Occipital lobe (tissue), 2 donors: Measurements from ENCODE around the gene SMAD1. TPM values are rescaled to one million over a fixed set of nuclear protein-coding genes. Genes with fewer than 3 reads are reported as not detected.
"Not testable (repeated sequence)": the region's sequence is repeated elsewhere in the genome, so short reads cannot be mapped to it uniquely, and the experiment has no call there.

Source experiments
- DNase-seq: peaks from one replicate; lab custom pipeline; 2025; lab: John Stamatoyannopoulos, UW
- total RNA-seq: library from RNA; depleted of rRNA; stranded (reverse); fragments of >200 nt; gene quantifications from one replicate; pipeline ENCODE4 v1.2.3, GENCODE V29; 2014

SMAD1 gene
- total RNA-seq, 1 donor from 2014 or later = 18.4 TPM

DNA sequence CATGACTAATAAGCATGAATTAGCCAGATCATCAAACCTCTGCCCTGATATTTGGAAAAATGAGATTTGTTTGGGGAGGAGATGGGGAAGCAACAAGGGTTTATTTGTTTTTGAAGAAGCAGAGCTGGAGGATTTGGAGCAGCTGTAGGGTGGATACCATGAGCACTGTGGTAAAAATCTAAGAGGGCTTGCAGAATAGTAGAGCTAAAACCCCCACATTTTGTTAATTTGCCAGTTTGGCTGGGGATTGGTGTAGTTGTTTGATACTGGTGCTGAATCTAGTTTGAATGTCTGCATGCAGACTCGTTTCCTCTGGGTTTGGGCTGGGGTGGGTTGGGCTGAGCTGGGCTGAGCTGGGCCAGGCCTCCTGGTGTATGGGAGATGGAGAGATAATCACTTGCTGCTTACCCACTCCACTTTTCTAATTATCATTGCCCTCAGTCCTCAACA is 43.7 kb downstream of the SMAD1 start:
- no peak for DNase-seq

DNA sequence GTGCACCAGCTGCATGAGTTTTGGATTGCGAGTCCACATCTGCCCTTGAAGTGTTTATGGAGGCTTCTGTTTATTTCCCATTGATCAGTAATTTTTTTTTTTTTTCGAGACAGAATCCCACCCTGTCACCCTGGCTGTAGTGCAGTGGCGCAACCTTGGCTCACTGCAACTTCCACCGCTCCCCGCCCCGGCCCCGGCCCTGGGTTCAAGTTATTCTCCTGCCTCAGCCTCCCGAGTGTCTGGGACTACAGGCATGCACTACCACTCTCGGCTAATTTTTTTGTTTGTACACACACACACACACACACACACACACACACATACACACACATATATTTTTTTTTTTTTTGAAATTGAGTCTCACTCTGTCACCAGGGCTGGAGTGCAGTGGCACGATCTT is 46.1 kb downstream of the SMAD1 start:
- DNase-seq = no peak

DNA sequence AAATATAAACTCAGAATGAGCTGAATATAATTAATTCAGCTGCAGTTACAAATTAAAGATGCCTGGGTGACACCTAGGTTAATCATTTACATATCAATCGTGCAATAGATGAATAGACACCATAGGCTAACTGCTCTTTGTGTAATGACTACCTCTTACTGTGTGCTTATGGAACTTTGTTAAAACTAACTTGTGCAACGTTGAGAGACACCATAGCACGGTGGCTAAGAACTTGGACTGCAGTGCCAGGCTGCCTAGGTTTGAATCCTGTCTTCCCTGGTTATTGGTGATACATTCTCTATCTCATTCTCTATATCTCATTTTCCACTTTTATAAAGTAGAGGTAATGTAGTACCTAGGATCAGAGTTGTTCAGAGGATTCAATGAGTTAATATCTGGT is 46.9 kb downstream of the SMAD1 start:
- no peak for DNase-seq

DNA sequence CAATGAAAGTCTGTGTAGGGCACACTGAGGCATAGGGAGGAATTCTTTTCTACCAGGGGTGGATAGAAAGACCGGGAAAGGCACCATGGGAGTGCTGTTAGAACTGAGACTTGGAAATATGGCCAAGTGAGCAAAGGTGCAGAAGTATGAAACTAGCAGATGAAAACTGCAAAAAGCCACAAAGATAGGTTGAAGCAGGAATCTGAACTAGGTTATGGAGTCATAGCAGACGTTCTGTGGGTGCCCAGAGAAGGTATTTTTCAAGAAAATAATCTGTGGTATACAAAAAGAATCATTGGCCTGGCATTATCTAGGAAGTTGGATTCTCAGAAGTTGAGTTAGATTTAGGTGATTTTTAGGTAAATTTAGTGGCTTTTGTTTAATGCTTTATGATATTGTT is 48.5 kb downstream of the SMAD1 start:
- DNase-seq = no peak

DNA sequence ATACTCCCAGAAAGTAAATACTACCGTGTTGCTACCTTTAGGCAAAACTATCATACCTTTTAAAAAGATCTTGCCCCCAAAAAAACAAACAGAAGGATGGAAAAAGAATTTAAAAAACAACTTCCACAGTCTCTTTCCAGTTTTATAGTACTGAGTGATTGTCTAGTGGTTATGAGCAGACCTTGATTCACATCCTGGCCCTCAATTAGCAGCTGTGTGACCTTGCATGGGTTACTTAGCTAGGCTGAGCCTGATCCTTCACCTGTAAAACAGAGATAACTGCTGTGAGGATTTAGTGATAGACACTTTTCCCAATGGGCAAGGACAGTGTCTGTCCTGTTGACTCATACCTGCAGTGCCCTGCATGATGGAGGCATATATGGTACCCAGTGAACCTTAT is 49.0 kb downstream of the SMAD1 start:
- no peak for DNase-seq

DNA sequence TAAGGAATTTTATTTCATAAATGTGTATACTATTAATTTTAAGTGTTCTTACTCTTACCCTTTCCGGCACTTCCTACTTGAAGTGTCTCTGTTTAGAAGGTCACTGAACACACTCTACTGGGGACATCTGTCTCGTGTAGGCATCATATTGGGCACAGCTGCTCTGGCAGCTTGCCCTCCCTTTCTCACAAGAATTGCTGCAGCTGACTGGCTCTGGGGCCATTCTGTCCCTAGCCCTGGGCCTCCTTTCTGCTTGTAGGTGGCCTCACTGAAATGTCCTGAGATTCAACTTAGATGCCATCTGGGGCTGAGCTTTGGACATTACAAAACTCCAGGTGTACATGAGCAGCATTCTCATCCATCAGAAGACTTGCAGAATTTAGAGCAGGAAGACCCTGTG is 49.6 kb downstream of the SMAD1 start:
- DNase-seq = peak; percentile 6

DNA sequence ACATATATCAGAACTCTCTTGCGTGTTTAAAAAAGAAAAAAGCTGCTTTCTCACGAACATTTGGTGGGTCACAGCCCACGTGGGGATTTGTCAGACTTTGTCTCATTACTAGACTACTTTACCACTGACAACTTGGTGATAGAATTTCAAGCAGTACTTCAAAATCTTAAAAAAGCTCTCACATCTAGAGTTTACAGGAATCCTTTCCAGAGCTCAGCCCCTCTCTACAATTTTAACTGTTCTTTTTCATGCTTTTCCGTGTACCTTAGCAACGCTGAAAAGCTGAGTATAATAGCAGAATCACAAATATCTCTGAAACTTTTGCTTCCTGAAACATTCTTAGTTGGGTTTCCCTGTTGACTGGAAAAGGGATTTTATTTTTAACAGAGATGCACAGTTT is 50.2 kb downstream of the SMAD1 start:
- DNase-seq = no peak

DNA sequence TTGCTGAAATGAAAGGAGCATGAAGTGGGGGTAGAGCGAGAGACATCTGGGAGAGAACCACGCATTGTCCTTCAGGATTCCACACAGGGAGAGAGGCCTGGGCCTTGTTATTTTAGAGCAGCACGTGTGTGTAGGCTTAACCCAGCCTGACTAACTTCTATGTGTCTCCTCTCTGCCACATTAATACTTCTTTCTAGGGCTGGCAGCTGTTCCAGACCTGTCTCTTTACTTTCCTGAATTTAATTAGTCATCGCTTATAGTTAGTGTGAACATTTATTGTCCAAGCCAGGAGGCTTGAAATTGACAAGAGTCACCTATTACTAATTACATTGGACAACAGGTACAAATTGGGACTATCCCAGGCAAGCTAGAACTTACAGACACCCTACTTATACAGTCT is 51.3 kb downstream of the SMAD1 start:
- DNase-seq = no peak

DNA sequence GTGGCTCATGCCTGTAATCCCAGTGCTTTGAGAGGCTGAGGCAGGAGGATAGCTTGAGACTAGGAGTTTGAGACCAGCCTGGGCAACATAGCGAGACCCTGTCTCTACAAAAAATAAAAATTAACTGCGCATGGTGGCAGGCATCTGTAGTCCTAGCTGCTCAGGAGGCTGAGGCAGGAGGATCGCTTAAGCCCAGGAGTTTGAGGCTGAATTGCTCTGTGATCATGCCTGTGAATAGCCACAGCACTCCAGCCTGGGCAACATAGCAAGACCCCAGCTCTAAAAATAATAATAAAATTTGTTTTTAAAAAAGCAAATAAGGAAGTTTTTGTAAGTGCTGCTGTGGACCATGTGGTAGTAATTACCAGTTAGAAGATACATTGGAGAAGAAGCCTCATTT is 51.8 kb downstream of the SMAD1 start:
- not testable (repeated sequence) for DNase-seq

DNA sequence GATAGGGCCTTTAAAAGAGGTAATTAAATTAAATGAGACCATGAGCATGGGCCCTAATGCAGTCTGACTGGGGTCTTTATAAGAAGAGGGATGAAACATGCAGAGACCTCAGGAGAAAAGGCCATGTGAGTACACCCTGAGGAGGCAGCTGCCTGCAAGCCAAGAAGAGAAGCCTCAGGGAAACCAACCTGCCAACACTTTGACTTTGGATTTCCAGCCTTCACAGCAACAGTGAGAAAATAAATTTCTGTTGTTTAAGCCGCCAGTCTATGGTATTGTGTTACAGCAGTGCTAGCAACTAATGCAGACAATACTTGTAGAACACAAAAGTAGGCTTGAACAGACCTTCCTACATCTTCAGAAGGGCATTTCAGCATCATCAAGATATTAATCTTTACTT is 52.3 kb downstream of the SMAD1 start:
- DNase-seq = no peak

DNA sequence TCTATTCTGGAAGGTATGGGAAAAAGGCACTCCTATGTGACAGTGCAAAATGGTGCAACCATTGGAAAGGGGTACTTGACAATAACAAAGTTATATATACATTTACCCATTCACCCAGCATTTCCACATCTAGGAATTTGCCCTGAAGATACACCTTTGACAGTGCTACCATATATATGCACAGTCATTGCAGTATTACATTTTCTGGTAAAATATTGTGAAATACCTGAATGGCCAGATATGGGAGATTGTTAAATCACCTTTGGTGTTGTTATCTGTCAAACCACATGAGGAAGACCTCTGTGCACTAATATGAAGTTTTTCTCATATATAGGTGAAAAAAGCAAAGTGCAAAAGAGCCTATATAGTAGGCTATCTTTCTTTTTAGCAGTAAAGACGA is 53.5 kb downstream of the SMAD1 start:
- DNase-seq = no peak

DNA sequence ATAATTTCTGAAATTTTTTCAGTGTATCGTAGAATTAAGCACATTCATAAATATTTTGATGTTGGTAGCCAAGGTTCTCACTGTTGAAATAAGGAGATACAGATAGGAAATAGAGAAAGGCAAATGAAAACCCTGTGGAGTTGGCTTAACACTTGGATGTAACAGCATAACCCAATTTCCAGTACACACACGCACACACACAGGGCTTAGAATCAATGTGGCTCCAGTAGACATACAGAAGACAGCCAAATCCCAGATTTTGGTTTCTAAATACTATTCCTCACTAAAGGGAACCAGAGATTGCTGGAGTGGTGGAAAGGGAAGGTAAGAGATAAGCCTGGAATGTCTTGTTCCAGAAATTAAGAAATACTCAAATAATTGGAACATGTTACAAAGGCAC is 54.4 kb downstream of the SMAD1 start:
- DNase-seq = no peak

DNA sequence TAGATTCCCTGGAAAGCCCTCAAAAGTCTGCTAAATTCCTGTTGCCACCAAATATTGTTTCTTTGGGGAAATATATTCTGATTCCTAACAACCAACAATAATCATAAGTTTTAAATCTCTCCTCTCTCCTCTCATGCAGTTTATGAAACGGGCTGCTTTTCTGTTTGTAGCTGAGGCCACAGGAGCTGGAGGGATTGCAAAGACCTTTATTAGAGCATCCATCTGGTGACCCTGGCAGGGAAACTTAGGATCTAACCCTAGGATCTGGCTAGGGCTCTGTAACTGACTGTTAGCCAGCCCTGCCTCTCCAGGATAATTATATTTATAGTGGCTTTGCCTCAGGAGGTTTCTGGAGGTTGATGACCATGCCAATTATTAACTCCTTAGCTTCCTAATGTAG is 56.9 kb downstream of the SMAD1 start:
- no peak for DNase-seq

DNA sequence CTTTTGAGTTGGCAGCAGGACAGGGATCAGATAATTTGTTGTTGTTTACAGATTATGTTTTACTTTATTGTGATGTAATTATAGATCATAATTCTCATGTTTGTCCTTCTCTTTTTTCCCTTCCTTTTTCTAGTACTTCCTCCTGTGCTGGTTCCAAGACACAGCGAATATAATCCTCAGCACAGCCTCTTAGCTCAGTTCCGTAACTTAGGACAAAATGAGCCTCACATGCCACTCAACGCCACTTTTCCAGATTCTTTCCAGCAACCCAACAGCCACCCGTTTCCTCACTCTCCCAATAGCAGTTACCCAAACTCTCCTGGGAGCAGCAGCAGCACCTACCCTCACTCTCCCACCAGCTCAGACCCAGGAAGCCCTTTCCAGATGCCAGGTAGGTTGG is 58.0 kb downstream of the SMAD1 start:
- no peak for DNase-seq

DNA sequence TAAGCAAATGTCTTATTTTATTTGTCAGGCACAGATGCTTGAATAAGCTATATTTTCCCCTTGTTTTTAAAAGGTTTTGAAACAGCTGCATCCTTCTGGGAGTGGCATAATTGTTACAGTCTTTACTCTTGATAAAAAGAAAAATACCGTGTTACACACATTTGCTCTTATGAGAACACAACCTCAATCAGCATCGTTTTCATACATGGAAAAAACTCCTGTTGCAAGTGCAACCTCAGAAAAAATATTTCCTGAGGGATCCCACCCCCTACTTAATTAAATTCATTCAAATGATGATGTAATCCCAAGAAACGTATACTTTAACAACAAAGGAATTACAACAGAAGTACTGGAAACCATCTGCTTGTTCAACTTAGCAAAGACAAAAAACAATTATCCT is 58.6 kb downstream of the SMAD1 start:
- no peak for DNase-seq

DNA sequence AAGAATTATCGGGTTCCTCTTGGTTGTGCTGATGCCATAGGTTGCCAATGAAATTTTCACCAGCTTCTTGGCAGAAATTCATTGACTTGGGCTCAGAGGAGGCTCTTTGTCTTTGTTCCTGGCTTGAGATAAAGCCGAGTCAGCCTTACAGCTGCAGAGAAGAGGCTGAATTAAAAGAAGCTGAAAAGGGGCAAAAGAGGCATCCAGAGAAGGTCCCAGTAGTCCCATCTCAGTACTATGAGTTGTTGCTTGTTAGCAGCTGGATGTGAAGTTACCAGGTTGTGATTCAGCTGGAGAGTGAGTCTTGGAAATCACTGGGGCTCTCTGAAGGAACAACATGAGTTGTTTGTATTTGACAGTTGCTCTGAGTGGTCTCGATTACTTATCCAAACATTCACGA is 59.7 kb downstream of the SMAD1 start:
- DNase-seq = peak; percentile 9

DNA sequence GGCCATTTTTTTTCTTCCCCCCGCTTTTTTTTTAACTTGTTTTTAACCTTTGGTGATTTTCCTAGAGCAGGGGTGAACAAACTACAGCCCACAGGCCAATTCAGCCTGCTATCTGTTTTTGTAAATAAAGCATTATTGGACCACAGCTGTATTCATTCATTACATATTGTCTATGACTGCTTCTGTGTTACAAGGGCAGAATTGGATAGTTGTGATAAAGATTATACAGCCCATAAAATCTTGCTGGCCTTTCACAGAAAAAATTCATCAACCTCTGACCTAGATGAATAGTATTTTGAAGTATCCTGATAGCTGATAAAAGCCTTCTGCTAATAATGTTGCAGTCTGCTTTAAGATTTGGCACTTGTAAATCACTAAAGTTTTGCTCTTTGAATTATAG is 63.4 kb downstream of the SMAD1 start:
- DNase-seq = no peak

DNA sequence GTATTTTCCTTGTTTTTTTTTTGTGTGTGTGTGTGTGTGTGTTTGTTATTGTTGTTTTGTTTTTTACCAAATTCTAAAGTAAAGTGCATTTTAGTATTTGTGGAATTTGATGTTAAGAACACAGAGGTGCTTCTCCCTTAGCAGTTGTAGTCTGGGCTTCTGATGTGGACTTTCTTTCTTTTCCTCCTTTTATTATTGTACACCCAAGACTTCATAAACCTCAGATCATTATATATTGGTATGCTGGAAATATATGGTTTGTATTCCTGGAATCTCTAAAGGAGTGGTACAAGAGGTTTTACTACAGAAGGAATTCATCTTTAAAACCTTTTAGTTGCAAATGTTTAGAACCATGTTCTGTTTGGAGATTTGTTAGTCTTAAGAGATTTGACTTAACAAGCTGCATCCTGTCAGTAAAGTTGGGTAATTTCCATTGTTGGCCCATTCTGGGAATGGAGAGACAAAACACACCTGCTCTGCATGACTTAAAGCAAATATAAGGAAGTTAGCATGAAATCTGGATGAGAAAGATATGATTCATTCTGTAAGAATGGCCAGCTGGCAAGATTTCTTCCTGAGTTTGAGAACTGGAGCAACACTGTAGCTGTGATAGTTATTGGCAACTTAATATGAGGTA is 64.0 kb downstream of the SMAD1 start:
- DNase-seq = no peak

DNA sequence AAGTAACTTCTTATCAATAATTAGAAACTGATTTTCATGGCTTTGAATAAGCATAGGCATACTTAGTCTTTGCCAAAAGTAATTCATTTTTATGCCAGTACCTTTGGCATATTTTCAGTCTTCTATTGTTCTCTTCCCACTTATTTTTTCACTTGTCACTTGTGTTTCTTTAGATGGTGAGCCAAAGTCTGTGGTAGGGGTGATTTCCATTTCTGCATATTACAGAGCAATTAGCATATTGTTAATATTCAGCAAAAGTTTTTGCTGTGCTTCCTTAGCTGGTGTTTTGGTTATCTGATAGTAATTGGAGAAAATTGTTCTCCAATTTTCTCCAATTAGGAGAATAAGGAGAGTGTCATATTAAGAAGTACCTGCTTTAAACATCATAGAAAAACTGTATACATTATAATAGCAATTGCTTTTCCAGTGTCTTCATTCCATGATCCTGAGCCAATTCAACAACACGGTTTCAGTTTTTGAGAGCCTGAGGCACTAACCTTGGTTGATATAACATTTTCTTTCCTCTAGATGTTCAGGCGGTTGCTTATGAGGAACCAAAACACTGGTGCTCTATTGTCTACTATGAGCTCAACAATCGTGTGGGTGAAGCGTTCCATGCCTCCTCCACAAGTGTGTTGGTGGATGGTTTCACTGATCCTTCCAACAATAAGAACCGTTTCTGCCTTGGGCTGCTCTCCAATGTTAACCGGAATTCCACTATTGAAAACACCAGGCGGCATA is 64.7 kb downstream of the SMAD1 start:
- no peak for DNase-seq

DNA sequence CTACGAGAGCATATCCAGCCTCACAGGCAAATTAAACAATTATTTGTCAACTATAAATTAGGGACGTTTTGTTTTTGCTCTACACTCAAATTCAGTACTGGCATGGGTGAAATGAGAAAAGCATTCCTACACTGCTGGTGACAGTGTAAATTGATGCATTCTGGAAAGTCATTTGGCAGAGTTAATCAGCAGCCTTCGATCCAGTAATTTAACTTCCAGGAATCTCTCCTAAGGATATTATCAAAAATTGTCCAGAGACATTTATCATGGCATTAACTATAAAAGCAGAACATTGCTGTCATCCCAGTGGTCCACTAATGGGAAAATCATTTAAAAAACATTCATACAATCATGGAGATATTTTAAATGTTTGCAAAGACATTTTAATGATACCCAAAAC is 70.0 kb downstream of the SMAD1 start:
- no peak for DNase-seq

DNA sequence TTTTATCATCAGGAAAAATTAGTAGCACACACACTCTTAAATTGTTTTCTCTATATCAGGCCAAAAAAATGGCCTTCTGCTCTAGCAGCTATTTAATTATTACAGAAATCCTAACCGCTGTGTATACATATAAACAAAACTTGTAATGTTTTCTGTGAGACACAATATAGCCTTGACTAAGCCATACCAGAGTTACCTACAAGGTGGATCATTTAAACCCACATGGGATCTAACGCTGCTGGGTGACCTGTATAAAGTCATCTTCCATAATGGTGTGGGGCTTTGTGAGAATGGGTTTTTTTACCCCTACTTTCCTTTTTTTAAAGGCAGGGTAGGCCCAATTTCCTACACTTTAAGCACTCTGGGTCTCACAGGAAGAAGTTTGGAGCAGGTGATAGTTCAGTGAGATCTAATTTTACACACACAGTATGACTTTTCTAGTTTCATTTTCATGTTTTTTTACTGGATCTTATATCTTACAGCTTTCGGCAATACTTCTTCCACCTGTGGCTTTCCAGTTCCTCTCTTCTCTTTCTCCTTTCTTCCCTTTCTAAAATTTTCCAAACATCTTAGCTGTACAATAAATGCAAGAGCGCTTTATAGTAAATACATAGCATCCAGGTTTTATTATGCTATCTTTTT is 70.6 kb downstream of the SMAD1 start:
- no peak for DNase-seq

DNA sequence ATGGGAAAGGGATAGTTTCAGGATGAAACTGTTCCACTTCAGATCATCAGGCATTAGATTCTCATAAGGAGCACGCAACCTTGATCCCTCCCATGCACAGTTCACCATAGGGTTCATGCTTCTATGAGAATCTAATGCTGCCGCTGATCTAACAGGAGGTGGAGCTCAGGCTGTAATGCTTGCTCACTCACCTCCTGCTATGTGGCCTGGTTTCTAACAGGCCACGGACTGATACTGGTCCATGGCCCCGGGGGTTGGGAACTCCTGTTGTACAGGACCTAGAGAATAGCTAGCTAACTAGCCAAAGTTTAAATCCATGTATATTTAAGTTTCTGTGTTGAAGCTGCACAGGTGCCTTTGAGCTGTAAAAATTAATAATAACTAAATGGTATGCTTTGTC is 71.7 kb downstream of the SMAD1 start:
- DNase-seq = no peak

DNA sequence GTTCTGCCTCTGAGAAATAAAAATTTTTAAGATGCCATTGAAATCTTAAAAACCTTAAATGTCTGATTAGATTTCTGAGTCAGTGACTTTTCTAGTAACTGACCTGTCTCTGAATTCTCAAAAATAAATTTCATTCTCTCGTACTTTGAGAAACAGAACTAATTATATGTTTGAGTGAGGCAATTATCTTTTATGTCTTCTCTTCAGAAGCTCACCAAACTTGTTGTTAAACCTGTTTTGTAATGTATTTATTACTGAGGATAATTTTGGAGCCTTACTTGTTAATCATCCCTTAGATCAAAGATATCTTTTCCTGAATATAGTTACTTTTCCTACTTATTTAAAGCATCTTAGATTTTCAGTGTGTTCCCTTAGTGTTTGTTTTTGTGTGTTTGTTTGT is 73.0 kb downstream of the SMAD1 start:
- no peak for DNase-seq
